Stimulated activated naive CD8-positive, alpha-beta T cell treated with anti-CD3 and anti-CD28 coated beads, Interleukin-15, Interleukin-2, amounts not matched to agents 100 ng/mL and 50 ng/mL, for 24 hours (primary cell): ENCODE results near the gene SPATA25.

Experiments used
- H3K27ac Mint-ChIP-seq: one replicate; pipeline ENCODE4 v1.8.0; 2021; ENCODE audit warnings: mild to moderate bottlenecking, mixed read lengths
- H3K27me3 Mint-ChIP-seq: one replicate; pipeline ENCODE4 v1.8.0; 2021; ENCODE audit warnings: mixed read lengths
- H3K36me3 Mint-ChIP-seq: one replicate; pipeline ENCODE4 v1.8.0; 2021; ENCODE audit warnings: low read depth, mixed read lengths
- H3K4me1 Mint-ChIP-seq: one replicate; pipeline ENCODE4 v1.8.0; 2021; ENCODE audit warnings: low read depth, mixed read lengths
- H3K4me3 Mint-ChIP-seq: one replicate; pipeline ENCODE4 v1.8.0; 2021; ENCODE audit warnings: mild to moderate bottlenecking, mixed read lengths
- H3K9me3 Mint-ChIP-seq: one replicate; pipeline ENCODE4 v1.8.0; 2021; ENCODE audit warnings: mixed read lengths

The SPATA25 gene

DNA sequence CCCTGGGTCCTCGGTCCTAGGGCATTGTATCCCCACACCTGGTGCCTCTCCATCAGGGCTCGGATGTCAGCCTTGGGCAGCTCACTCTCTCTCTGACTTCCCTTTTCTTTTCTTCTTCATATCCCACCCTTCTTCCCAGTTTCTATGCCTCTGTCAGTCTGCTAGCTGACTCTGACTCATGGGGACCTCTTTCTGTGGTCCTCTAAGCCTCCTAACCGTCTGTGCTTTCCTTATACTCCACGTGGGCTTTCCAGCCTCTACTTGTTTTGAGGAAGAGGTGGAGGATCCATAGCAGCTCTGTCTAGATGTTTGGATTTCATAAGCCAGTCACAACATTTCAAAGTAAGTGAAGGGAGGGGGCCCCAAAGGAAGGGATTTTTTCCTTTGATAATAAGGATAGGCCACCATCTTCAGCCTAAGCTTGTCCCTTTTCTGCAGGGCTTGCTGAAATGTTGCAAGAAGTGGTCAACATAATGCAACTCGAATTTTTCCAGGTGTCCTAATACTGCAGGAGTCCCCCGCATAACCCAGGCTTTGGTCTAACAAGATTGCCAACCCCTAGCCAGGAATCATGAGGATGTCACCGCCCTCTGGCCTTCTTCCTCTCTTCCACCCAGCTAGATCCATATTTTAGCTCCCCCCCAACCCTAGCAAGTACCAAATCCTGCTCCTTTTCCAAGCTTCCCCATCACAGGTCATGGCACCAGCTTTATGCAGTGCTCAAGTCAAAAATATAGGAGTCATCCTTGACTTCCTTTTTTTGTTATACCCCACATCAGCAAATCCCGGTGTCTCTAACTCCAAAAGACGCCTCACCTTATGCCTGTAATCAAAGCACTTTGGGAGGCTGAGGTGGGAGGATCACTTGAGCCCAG, 33.3 kb upstream of the SPATA25 start:
- peaks cover 13% of the 10 kb centered on the region for H3K27me3 Mint-ChIP-seq
- H3K27ac Mint-ChIP-seq = no peak overlapping the region
- no peak overlapping the region for H3K4me3 Mint-ChIP-seq
- H3K36me3 Mint-ChIP-seq = no peaks in the 10 kb centered on the region
- no peaks in the 10 kb centered on the region for H3K9me3 Mint-ChIP-seq
- H3K4me1 Mint-ChIP-seq = peaks cover 10% of the 10 kb centered on the region

DNA sequence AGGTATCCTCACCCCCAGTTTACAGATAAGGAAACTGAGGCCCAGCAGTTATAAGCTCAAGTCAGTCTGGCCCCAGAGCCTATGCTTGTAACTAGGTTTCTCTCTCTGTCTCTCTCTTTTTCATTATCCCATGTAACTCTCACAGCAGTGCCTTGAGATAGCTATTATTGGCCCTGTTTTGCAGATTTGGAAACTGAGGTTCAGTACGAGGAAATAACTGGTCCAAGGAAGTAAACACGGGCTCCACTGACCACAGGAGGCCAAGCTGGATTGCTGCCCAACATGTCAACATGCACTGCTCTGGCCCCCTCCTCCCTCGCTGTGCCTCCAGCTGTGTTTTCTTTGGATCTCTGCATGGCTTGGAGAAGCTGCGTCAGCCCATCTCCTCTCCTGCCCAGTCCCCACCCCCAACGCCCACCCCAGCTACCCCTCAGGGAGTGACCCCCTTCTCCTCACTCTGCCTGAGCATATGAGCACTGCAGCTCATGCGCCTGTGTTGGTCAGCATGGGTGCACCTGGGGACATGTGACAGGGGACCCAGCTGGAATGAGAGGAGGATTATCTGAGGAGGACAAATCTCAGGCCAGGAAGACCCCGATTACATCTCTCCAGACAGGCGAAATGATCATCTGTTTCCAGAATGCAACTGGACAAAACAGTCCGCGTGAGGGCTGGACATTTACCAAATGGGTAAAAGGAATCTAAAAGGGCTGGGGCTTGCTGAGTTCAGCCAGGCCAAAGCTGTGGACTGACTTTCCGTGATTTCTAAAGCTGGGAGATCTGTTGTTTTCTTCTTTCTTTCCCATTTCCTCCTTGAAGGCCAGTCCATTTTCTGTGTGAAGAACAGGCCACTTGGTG, 32.3 kb upstream of the SPATA25 start:
- H3K27ac Mint-ChIP-seq = no peak overlapping the region
- peaks cover 10% of the 10 kb centered on the region for H3K4me1 Mint-ChIP-seq
- no peak overlapping the region for H3K4me3 Mint-ChIP-seq
- no peaks in the 10 kb centered on the region for H3K36me3 Mint-ChIP-seq
- peaks cover 13% of the 10 kb centered on the region for H3K27me3 Mint-ChIP-seq
- H3K9me3 Mint-ChIP-seq = no peaks in the 10 kb centered on the region

DNA sequence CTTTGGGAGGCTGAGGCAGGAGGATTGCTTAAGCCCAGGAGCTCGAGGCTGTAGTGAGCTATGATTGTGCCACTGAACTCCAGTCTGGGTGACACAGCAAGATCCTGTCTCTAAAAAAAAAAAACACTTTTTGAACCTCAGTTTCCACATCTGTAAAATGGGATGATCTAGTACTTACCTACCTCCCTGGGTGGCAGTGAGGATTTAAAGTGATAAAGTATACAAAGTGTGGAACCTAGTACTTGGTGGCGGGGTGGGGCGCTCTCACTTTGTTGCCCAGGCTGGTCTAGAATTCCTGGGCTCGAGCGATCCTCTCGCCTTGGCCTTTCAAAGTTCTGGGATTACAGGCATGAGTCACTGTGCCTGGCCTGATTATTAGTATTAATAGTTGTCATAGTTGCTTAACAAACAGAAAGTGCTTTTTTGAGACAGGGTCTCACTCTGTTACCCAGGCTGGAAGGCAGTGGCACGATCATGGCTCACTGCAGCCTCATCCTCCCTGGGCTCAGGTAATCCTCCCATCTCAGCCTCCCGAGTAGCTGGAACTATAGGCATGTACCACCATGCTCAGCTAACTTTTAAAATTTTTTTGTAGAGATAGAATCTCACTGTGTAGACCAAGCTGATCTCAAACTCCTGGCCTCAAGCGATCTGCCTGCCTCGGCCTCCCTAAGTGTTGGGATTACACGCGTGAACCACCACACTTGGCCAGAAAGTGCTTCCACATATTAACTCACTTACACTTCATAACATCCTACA, 31.5 kb upstream of the SPATA25 start:
- peaks cover 7% of the 10 kb centered on the region for H3K4me1 Mint-ChIP-seq
- no peaks in the 10 kb centered on the region for H3K36me3 Mint-ChIP-seq
- no peak overlapping the region for H3K27ac Mint-ChIP-seq
- peaks cover 21% of the 10 kb centered on the region for H3K27me3 Mint-ChIP-seq
- no peaks in the 10 kb centered on the region for H3K9me3 Mint-ChIP-seq
- no peak overlapping the region for H3K4me3 Mint-ChIP-seq

DNA sequence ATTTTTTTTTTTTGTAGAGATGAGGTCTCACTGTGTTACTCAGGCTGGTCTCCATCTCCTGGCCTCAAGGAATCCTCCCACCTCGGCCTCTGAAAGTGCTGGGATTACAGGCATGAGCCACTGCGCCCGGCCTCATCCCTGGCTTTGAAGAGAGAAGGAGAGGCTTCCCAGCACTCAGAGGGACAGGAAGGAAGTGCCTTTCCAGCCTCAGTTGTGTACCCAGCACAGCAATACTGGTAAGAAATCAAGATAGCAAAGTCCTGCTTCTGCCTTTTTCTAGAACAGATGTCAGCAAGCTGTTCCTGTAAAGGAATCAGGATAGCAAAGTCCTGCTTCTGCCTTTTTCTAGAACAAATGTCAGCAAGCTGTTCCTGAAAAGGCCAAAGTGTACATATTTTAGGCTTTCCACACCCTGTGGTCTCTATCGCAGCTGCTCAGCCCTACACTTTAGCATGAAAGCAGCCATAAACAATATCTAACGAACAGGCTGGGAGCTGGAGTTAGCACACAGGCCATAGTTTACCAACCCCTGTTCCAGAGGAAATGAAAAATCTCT, 30.8 kb upstream of the SPATA25 start:
- Mint-ChIP-seq H3K9me3 (no peaks in the 10 kb centered on the region), H3K27ac (no peak overlapping the region), H3K27me3 (peaks cover 21% of the 10 kb centered on the region), H3K4me1 (peaks cover 7% of the 10 kb centered on the region), H3K36me3 (no peaks in the 10 kb centered on the region), H3K4me3 (no peak overlapping the region)

DNA sequence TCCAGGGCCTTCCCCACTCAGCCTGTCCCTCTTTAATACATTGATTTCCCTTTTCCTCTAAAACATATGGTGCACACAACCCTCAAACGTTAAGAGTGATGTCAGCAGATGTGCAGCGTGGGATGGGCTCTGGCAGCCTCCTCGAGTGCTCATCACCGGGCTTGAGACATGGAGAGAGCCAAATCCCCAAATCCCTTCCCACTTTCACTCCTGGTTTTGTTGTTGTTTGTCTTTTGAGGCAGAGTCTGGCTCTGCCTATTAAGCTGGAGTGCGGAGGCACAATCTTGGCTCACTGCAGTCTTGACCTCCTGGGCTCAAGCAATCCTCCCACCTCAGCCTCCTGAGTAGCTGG, 30.3 kb upstream of the SPATA25 start:
- Mint-ChIP-seq H3K27ac (no peak overlapping the region), H3K36me3 (no peaks in the 10 kb centered on the region), H3K9me3 (no peaks in the 10 kb centered on the region), H3K4me1 (peaks cover 10% of the 10 kb centered on the region), H3K27me3 (peaks cover 21% of the 10 kb centered on the region), H3K4me3 (no peak overlapping the region)

DNA sequence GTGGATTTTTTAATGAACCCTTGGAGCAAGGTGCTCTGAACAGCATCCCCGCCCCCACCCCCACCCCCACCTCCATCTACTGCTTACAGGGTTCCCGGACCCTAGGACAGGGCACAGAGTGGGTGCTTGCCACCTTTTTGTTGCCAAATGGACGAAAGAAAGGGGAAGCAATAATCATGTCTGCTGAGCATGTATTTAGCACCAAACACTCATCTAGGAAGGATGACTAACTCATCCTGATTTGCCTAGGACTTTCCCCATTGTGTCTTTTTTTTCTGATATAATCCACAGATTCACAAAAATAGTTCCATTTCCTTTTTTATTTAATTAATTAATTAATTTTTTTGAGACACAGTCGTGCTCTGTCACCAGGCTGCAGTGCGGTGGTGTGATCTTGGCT, 25.7 kb upstream of the SPATA25 start:
- peaks cover 30% of the 10 kb centered on the region for H3K4me1 Mint-ChIP-seq
- peaks cover 17% of the 10 kb centered on the region for H3K27me3 Mint-ChIP-seq
- no peak overlapping the region for H3K4me3 Mint-ChIP-seq
- no peaks in the 10 kb centered on the region for H3K36me3 Mint-ChIP-seq
- no peaks in the 10 kb centered on the region for H3K9me3 Mint-ChIP-seq
- no peak overlapping the region for H3K27ac Mint-ChIP-seq

DNA sequence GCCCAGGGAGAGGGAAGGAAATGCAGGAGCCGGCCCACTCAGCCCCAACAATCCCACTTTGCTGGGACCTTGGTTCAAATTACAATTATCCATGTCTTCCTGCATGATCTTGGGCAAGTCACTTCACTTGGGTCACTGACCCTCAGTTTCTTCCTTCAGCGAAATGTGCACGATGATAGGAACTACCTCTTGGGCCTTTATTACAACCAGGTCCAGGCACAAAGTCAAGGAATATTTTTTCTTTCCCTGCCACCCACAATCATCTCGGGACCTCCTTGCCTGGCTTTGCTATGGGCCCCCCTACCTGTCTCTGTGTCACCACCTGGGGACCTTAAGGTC, 24.9 kb upstream of the SPATA25 start:
- peak overlapping the region; percentile 84 for H3K4me3 Mint-ChIP-seq
- peaks cover 13% of the 10 kb centered on the region for H3K27me3 Mint-ChIP-seq
- no peaks in the 10 kb centered on the region for H3K36me3 Mint-ChIP-seq
- H3K27ac Mint-ChIP-seq = peak overlapping the region; percentile 67
- H3K4me1 Mint-ChIP-seq = peaks cover 30% of the 10 kb centered on the region
- H3K9me3 Mint-ChIP-seq = no peaks in the 10 kb centered on the region

DNA sequence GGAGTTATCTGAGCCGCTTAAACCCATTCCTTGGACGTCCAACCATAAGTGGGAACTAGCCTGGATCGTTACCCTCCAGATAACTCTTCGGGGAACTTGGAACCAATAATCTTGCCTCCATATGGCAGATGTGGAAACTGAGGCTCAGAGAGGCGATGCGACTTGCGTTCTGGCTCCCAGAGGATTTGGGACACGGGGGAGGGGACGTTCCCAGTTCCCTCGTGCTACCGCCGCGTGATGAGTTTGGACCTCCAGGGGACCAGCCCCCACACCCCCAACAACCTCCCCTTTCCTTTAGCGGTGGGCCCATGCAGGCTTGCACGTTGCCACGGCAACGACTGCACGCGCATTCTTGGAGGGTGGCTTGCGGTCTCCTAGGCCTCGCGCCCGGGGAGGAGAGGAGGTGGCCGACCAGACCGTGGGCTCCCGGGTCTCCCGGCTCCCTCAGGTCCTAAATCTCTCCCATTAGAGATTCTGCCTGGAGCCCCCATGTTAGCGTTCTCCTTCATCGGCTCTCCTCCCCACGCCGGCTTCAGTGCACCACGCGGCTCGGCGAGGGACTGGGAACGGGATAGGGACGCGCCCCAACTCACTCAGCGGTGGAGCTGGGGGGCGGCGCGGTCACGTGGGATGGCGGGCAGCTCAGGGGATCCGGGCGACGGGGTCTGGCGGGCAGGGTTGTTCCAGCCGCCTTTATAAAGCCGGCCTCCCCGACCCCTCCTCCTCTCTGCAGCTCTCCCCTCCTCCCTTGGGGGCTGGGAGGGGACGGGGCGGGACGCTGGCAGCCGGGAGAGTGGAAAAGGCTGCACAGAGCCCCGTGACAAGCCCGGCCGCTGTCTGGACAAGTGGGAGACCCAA, 24.3 kb upstream of the SPATA25 start, which contains the start of gene PLTP:
TSS of gene PLTP (minus strand) at position 670 of the 858 bp plus-strand sequence. CDS start 703 bp downstream, outside the sequence.
- H3K27ac Mint-ChIP-seq = peak within 1 kb of the TSS; percentile 81
- peaks cover 13% of the 10 kb centered on the region for H3K27me3 Mint-ChIP-seq
- H3K9me3 Mint-ChIP-seq = no peaks in the 10 kb centered on the region

DNA sequence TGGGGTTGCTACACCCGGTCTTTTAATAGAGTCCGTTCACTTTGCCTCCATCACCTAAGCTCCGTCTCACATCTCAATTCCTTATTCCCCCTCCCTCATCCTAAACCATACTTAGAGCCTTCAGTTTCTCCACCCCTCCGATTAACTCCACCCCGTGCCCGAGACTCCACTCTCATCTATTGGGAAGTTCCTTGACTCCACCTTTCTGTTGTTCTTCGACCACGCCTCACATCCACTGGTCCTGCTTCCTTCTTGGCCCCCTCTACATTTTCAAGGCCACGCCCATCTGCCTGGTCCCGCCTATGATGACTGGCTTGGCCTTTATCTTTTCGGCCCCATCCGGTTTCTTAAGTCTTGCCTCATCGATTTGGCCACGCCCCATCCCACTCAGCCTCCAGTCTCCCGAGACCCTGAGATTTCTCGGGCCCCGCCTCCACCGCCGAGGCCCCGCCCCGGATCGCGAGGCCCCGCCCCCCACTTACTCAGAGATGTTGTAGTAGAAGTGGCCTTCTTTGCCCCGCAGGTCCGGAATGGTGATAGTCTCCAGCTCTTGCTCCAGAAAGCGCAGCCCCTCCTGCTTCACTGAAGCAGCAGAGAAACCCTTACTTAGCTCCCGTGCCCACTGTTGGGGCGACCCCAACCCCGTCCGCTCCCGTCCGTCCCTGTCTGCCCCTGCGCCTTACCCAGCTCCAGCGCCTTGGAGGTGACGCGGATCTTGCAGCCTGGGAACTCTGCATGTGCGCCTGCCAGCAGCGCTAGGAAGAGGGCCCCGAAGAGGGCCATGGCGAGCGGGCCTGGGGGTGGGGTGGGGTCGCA, 23.5 kb upstream of the SPATA25 start:
- no peaks in the 10 kb centered on the region for H3K9me3 Mint-ChIP-seq
- peak overlapping the region; percentile 84 for H3K4me3 Mint-ChIP-seq
- H3K4me1 Mint-ChIP-seq = peaks cover 30% of the 10 kb centered on the region
- H3K27me3 Mint-ChIP-seq = peaks cover 8% of the 10 kb centered on the region
- peak overlapping the region; percentile 81 for H3K27ac Mint-ChIP-seq
- no peaks in the 10 kb centered on the region for H3K36me3 Mint-ChIP-seq

More for the DNA sequence above, 24.3 kb upstream of the SPATA25 start, which contains the start of gene PLTP:
- peaks cover 30% of the 10 kb centered on the region for H3K4me1 Mint-ChIP-seq
- no peaks in the 10 kb centered on the region for H3K36me3 Mint-ChIP-seq
- peak within 1 kb of the TSS; percentile 84 for H3K4me3 Mint-ChIP-seq

DNA sequence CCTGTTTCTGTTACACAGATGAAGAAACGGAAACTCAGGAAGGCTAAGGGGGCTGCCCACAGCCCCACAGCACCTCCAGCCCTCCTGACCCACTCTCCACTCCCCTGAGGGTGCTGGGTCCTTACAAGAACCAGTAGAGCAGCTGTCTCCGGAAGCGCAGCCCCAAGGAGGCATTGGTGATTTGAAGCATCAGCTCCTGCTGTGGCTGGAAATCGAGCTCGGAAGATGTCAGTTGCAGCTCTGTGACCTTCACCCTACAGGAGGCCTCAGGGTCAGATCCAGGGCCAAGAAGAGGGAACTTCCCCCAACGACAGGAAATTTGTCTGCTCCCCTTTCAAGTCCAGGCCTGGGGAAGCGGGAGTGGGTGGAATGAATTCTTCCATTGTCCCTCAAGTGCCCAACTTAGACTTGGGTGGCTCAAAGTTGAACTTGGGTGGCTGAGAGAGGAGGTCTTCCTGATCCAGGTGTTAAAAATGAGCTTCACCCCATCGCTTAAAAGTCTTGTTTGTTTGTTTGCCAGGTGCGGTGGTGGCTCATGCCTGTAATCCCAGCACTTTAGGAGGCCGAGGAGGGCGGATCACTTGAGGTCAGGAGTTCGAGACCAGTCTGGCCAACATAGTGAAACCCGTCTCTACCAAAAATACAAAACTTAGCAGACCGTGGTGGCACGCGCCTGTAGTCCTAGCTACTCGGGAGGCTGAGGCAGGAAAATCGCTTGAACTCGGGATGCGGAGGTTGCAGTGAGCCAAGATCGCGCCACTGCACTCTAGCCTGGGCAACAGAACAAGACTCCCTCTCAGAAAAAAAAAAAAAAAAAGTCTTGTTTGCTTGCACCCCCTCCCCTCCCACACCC, 22.6 kb upstream of the SPATA25 start:
- Mint-ChIP-seq H3K4me1 (peaks cover 30% of the 10 kb centered on the region), H3K36me3 (no peaks in the 10 kb centered on the region), H3K27ac (peak overlapping the region; percentile 64), H3K4me3 (peak overlapping the region; percentile 84), H3K27me3 (peaks cover 7% of the 10 kb centered on the region), H3K9me3 (no peaks in the 10 kb centered on the region)

DNA sequence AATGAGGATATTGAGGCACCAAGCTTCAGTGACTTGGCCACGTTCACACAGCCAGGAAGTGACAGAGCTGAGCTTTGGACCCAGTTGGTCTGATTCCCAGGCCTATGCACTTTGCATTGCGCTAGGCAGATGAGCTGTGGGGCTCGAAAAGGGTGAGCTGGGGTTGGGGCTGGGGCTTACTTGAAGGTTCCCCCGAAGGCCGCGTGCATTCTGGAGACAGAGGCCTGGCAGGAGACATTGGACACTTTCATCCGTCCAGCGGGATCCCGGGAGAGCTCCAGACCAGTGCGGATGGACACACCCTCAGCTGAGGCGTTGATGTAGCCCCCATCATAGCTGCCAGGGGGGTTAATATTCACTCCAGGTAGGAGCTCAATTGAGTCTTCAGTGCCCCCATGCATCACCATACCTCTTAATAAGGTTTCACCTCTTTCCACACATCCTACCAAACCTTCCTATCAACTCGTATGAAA, 21.9 kb upstream of the SPATA25 start:
- Mint-ChIP-seq H3K36me3 (no peaks in the 10 kb centered on the region), H3K27ac (no peak overlapping the region)

DNA sequence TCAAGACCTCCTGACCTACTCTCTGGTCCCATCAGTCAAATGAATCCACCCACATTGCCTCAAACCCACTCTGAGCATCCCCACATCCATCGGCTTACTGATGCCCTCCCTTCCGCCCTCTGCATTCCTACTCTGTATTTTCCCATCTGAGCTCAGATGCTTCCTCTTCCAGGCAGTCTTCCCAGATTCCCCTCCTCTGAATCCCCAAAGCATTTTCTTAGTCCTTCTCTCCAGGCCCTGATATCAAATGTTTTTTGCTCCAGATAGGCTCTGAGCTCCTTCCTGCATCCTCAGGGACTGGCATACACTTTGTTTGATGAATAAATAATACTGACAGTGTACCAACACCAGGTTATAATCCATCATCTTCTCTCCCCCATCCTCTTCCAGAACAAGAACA, 20.7 kb upstream of the SPATA25 start:
- no peaks in the 10 kb centered on the region for H3K36me3 Mint-ChIP-seq
- no peaks in the 10 kb centered on the region for H3K9me3 Mint-ChIP-seq
- H3K27me3 Mint-ChIP-seq = no peaks in the 10 kb centered on the region
- H3K4me1 Mint-ChIP-seq = peaks cover 29% of the 10 kb centered on the region
- no peak overlapping the region for H3K4me3 Mint-ChIP-seq
- H3K27ac Mint-ChIP-seq = no peak overlapping the region

More for the DNA sequence above, 21.9 kb upstream of the SPATA25 start:
- Mint-ChIP-seq H3K4me1 (peaks cover 30% of the 10 kb centered on the region), H3K9me3 (no peaks in the 10 kb centered on the region), H3K27me3 (peaks cover 4% of the 10 kb centered on the region), H3K4me3 (no peak overlapping the region)
